ES-I3 (cell line): Measurements from ENCODE around the gene TBC1D2.

ENCODE experiments used
- H3K36me3 ChIP-seq: 2 replicates; pipeline ENCODE4 v1.6.1; 2013; ENCODE audit warnings: mild to moderate bottlenecking, low read length, control low read depth, moderate library complexity; ENCODE audit not compliant: insufficient read depth
- H3K4me1 ChIP-seq: 2 replicates; pipeline ENCODE4 v1.6.1; 2013; ENCODE audit warnings: mild to moderate bottlenecking, control low read depth, low read length; ENCODE audit not compliant: insufficient read depth
- H3K9ac ChIP-seq: 2 replicates; pipeline ENCODE4 v1.6.1; 2013; ENCODE audit warnings: low read depth, mild to moderate bottlenecking, low read length, moderate library complexity
- H3K9me3 ChIP-seq: 2 replicates; pipeline ENCODE4 v1.6.1; 2013; ENCODE audit warnings: mild to moderate bottlenecking, low read length, moderate library complexity; ENCODE audit not compliant: control insufficient read depth, insufficient read depth

Gene TBC1D2

GRCh38 chr9:98222885-98223691 is 32.4 kb downstream of the TBC1D2 start:
- H3K4me1 ChIP-seq, result peaks cover 18% of the 10 kb centered on the region
- peaks cover 2% of the 10 kb centered on the region; the same call in 1 of the 2 replicates for H3K9me3 ChIP-seq
- H3K36me3 ChIP-seq, result peaks cover 5% of the 10 kb centered on the region; the same call in 1 of the 2 replicates
- no peak overlapping the region for H3K9ac ChIP-seq

GRCh38 chr9:98220911-98221310 is 34.5 kb downstream of the TBC1D2 start:
- Histone ChIP-seq H3K9ac (no peak overlapping the region), H3K9me3 (peaks cover 2% of the 10 kb centered on the region; the same call in 1 of the 2 replicates), H3K4me1 (peaks cover 18% of the 10 kb centered on the region), H3K36me3 (no peaks in the 10 kb centered on the region)

GRCh38 chr9:98219794-98220370 is 35.6 kb downstream of the TBC1D2 start:
- peaks cover 18% of the 10 kb centered on the region for H3K4me1 ChIP-seq
- no peak overlapping the region for H3K9ac ChIP-seq
- peaks cover 2% of the 10 kb centered on the region; the same call in 1 of the 2 replicates for H3K9me3 ChIP-seq
- no peaks in the 10 kb centered on the region for H3K36me3 ChIP-seq

- no peaks in the 10 kb centered on the region for H3K36me3 ChIP-seq
- peaks cover 18% of the 10 kb centered on the region for H3K4me1 ChIP-seq
- peaks cover 2% of the 10 kb centered on the region; the same call in 1 of the 2 replicates for H3K9me3 ChIP-seq
- H3K9ac ChIP-seq, result no peak overlapping the region
These were observed 36.1 kb downstream of the TBC1D2 start for GRCh38 chr9:98219364-98219716.

- Histone ChIP-seq H3K4me1 (peaks cover 18% of the 10 kb centered on the region), H3K9ac (no peak overlapping the region), H3K36me3 (no peaks in the 10 kb centered on the region), H3K9me3 (peaks cover 2% of the 10 kb centered on the region; the same call in 1 of the 2 replicates)
These were observed 36.7 kb downstream of the TBC1D2 start for GRCh38 chr9:98218562-98219363.

- H3K36me3 ChIP-seq, result no peaks in the 10 kb centered on the region
- peaks cover 2% of the 10 kb centered on the region; the same call in 1 of the 2 replicates for H3K9me3 ChIP-seq
- peaks cover 11% of the 10 kb centered on the region for H3K4me1 ChIP-seq
- no peak overlapping the region for H3K9ac ChIP-seq
These were observed 38.2 kb downstream of the TBC1D2 start for GRCh38 chr9:98217255-98217654.

GRCh38 chr9:98216391-98216790 is 39.1 kb downstream of the TBC1D2 start:
- H3K9me3 ChIP-seq, result no peaks in the 10 kb centered on the region

GRCh38 chr9:98215821-98216220 is 39.6 kb downstream of the TBC1D2 start:
- peaks cover 11% of the 10 kb centered on the region for H3K4me1 ChIP-seq
- H3K9me3 ChIP-seq, result no peaks in the 10 kb centered on the region
- no peaks in the 10 kb centered on the region for H3K36me3 ChIP-seq
- H3K9ac ChIP-seq, result no peak overlapping the region

More at GRCh38 chr9:98216391-98216790, 39.1 kb downstream of the TBC1D2 start:
- no peak overlapping the region for H3K9ac ChIP-seq
- peaks cover 11% of the 10 kb centered on the region for H3K4me1 ChIP-seq
- no peaks in the 10 kb centered on the region for H3K36me3 ChIP-seq

- H3K9ac ChIP-seq, result no peak overlapping the region
- peaks cover 11% of the 10 kb centered on the region for H3K4me1 ChIP-seq
- H3K36me3 ChIP-seq, result no peaks in the 10 kb centered on the region
- H3K9me3 ChIP-seq, result no peaks in the 10 kb centered on the region
These were observed 40.2 kb downstream of the TBC1D2 start for GRCh38 chr9:98215271-98215670.

GRCh38 chr9:98214811-98215210 is 40.6 kb downstream of the TBC1D2 start:
- no peaks in the 10 kb centered on the region for H3K9me3 ChIP-seq
- no peak overlapping the region for H3K9ac ChIP-seq
- H3K36me3 ChIP-seq, result no peaks in the 10 kb centered on the region
- peaks cover 7% of the 10 kb centered on the region for H3K4me1 ChIP-seq

- peaks cover 12% of the 10 kb centered on the region for H3K36me3 ChIP-seq
- 0 out of 2 replicates have a peak, but pooled peaks cover 8% of the 10 kb centered on the region for H3K4me1 ChIP-seq
- H3K9ac ChIP-seq, result no peak overlapping the region
- H3K9me3 ChIP-seq, result peaks cover 4% of the 10 kb centered on the region; the same call in 1 of the 2 replicates
These were observed 44.2 kb downstream of the TBC1D2 start for GRCh38 chr9:98211260-98211659.

- no peak overlapping the region for H3K9ac ChIP-seq
- peaks cover 4% of the 10 kb centered on the region; the same call in 1 of the 2 replicates for H3K9me3 ChIP-seq
- H3K4me1 ChIP-seq, result peaks cover 14% of the 10 kb centered on the region; the same call in 1 of the 2 replicates
- peaks cover 12% of the 10 kb centered on the region for H3K36me3 ChIP-seq
These were observed 45.0 kb downstream of the TBC1D2 start for GRCh38 chr9:98210435-98210834.

- H3K4me1 ChIP-seq, result peaks cover 14% of the 10 kb centered on the region; the same call in 1 of the 2 replicates
- no peak overlapping the region for H3K9ac ChIP-seq
- peaks cover 12% of the 10 kb centered on the region for H3K36me3 ChIP-seq
These were observed 45.9 kb downstream of the TBC1D2 start for GRCh38 chr9:98209530-98209929.

GRCh38 chr9:98208635-98209034 is 46.8 kb downstream of the TBC1D2 start:
- Histone ChIP-seq H3K36me3 (peaks cover 12% of the 10 kb centered on the region), H3K4me1 (peaks cover 14% of the 10 kb centered on the region; the same call in 1 of the 2 replicates), H3K9me3 (peaks cover 4% of the 10 kb centered on the region; the same call in 1 of the 2 replicates), H3K9ac (no peak overlapping the region)

More at GRCh38 chr9:98209530-98209929, 45.9 kb downstream of the TBC1D2 start:
- peaks cover 4% of the 10 kb centered on the region; the same call in 1 of the 2 replicates for H3K9me3 ChIP-seq
